NCI-H2196 (cell line): Measurements from ENCODE around the gene JAZF1.

Experiments
- DNase-seq: peaks from one replicate; lab custom pipeline; 2025; ENCODE audit not compliant: unreplicated experiment; lab: John Stamatoyannopoulos, UW

Gene JAZF1

DNA sequence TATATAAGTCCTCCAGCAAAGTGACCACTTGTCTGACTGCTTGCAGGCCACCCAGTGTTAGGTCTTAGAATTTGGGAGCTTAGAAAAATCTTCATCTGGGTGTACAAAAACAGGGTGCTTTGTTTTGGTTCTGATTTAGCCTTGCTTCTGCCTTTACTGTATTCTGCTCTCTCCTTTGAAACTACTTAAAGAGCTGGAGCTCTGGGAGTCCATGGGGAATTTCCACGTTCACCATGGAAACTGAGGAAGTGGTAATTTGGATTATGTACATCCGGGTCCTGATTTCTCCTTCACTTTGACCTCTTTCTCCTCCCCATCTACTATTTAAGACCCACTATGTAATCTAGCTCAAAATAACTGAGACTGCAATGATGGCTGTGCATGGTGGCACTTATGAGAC is 103.0 kb downstream of the JAZF1 start:
- DNase-seq, result no peak

DNA sequence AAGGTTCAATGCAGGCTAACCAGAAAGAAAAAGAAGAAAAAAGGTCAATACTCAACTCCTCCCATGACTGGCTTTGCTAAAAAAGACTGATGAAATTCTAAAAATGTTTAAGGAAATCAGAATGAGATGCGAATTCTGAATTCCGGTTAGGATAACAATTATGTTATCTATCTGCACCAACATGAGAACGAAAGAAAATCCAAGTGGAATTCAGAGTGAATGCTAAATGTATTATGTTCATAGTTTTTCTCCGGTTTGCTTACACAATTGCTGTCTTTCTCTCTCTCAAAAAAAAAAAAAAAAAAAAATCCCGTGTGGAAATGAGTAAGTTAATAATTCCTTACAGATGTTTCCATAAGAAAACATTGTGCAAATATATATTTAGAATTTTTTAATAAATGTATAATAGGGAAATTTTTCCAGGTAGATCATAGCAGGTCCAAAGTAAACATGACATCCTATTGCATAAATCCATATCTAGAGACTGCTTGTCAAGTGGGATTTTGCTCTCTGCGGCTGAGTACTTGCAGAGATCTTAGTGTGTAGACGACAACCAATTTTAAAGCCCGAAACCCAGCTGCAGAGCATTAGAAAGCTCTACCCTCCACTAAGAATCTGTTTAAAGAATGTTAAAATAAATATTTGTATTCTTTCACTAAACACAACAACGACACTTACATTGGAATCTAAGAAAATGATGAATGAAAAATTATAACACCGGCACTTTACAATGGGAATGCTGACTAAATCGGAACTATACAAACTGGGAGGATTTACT is 104.0 kb downstream of the JAZF1 start:
- no peak for DNase-seq

- no peak for DNase-seq
These were observed 104.8 kb downstream of the JAZF1 start for GRCh38 chr7:28075674-28076358.

DNA sequence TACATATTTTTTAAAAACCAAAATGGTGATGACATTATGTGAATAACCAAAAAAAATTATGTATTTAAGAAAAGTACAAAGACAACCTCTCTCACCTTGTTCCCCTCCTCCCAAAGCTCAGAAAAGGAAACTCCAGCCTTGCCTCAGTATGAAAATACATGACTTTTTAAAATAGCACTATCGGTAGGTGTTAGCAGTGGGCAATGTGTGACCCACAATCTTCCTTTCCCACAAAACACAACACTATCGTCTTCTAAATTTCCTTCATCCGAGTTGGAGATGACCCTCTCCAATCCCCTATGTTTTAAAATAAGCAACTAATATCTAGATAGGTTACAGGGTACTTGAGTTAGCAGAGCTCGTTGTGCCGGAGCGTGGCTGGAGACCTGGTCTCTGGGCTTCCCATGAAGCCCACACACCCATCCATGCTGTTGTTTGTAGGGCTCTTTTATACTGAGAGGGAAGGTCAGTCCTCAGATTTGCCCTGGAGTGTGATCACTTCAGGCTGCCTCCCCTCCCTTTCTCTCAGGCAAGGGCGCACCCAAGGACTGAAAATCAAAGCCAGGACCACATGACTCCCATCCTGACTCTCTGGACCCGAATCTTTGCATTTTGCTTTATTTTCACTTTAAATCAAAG is 107.6 kb downstream of the JAZF1 start:
- no peak for DNase-seq

- DNase-seq, result no peak
These were observed 109.0 kb downstream of the JAZF1 start for GRCh38 chr7:28071570-28071969.

DNA sequence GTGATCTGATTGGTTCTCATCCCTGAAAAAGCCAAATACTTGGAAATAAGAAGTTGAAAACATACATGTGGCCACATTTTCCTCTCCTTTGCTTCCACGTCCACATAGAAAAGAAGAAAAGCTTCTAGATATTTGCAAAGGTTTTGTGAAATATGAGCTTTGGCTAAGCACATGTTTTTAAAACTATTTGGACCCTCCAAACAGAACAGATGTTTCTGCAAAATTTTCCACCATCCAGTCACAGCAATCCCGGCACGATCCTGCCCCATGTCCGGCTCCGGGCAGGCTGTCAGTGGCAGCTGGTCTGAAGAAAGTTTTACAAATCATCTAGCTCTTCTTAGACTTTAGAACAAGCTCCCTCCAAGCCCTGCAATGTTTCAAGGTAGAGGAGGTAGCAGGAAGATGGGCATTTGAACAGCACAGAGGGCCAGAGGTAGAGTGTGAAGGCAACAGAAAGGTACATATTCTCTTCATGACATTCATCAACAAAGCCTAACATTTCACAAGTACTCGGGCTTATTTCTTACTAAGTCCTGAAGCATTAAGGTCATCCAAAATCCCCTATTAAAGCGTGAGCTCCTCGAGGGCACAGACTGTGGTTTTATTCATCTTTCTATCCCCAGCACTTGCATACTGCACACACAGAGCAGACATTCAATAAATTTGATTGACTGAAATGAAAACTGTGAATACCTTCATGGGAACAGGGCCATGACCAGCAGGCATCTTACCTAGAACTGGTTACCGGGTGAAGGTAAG is 110.1 kb downstream of the JAZF1 start:
- DNase-seq, result no peak

DNA sequence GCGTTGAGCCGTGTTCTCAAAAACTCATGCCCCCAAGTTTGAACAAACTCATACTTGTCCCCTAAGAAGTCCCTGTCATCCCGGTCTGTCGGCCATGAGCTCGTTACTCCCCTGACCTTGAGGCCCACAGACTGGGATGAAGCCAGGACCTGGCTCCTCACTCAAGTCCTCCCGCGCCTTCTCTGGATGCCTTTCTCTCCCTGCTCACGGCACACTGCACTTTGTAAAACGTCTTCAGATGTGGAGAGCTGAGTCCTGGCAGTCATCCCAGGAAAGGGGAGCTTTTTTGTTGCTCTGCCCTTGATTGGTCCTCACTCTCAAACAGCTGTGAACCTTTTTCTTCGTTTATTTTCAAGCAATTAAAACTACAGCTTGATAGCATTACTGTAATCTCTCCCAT is 110.8 kb downstream of the JAZF1 start:
- no peak for DNase-seq

DNA sequence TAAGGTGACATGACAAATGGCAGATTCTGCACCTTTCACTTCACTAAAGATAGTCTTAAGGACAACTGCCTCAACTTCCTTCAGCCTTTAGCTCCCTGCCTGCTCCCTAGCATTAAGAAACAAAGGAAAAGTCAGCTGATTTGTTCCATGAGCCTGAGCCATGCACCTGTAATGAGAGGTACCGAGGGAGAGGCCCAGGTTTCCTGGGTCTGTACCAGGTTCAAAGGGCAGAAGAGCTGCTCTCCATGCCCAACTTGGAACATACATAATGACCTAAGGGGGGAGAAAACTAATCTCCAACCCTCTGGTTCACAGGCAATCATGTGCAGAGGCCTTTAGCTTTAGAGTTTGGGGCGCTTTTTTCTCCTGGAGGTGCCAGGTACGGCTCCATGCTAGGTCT is 111.2 kb downstream of the JAZF1 start:
- DNase-seq, result no peak

DNA sequence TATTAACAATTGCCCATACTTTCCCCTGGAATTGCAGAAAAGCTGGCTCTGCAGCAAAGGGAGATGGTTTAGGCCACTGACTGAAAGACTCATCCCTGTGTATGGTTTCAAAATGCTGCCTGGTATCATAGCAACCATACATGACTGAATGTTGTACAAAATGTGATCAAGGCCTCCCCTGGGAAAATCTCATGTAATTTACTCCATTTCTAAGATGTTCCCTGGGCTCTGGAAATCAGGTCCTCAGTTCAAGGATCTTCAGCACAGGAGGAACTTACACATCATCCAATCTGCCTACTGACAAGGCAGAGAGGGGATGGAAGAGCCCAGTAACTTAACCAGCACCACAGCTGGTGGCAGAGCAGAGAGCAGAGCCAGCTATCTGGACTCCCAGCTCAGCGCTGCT is 111.8 kb downstream of the JAZF1 start:
- DNase-seq, result no peak

DNA sequence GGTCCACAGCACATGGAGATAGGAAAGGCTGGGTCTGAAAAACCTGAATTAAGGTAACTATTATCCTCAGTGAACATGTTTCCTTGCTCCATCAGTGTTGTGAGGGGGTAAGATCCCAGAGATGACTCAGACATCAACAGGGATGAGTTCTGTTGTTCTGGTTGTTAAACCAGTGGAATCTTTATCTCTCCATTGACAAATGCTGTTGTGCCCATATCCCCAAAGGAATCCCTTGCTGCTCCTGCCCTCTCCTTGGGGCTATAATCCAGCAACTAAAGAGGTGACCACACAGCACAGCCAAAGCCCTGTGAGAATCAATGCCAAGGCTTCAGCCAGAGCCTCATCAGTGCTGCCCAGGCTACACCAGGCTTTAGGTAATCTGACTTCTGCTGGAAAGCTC is 113.4 kb downstream of the JAZF1 start:
- DNase-seq, result no peak

GRCh38 chr7:28065721-28066285 is 114.8 kb downstream of the JAZF1 start:
- DNase-seq, result no peak

DNA sequence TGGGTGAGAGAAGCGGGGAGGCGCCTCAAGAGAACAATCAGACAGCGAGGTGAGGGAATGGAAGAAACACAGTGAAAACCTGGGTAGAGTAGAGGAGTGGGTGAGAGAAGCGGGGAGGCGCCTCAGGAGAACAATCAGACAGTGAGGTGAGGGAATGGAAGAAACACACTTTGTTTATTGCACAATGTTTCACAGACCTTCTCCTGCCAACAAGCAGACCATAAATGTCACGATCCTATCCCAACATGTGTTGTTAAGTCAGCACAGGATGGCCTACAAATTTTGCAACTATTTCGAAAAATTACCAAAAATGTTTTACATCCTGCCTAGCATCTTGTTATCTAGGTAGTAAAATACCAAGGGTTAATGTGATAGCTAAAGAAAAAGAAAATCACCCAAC is 115.3 kb downstream of the JAZF1 start:
- no peak for DNase-seq

DNA sequence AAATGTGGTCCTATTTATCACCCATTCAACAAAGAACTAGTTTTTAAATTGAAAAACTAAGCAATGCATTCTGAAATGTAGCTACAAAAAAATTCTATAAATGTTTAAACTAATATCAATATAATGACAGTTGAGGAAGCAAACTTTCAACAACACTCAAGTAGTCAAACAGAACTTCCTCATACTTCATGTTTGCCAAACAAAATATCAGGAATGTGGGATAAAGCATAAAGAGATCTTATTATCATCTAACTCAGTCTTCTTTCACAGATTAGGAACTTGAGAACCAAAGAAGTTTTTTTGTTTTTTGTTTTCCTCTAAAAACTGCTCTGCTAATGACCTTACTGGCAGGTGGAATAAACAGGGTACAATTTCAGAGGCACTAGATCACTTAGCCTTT is 116.2 kb downstream of the JAZF1 start:
- DNase-seq, result no peak

GRCh38 chr7:28062197-28062991 is 118.2 kb downstream of the JAZF1 start:
- peak; percentile 49 for DNase-seq

- no peak for DNase-seq
These were observed 118.8 kb downstream of the JAZF1 start for GRCh38 chr7:28061824-28062196.

DNA sequence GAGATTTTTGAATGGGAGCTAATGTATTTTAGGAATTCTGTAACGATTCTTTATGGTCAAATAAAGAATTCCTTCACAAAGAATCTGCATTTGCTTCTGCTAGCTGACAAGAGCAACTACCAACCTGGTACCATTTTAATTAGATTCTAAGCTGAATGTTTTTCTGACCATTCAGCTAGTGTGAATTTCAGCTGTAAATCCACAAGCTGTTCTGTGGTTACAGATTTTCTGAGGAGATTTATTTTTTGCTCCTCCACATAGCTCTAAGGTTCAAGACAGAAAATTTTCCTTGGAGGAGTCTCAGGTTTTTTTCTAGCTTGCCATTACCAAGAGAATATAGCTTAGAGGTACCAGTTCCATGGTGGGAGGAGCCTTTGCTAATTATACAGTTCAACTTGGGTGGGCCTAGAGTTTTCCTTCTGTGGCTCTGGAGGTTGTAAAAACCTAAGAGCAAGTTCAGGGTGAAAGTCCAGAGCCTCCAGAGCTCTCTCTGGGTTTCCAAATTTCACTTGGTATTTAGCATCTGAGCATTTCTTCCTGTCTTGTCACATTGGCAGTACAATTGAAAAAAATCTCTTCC is 120.1 kb downstream of the JAZF1 start:
- DNase-seq, result no peak

DNA sequence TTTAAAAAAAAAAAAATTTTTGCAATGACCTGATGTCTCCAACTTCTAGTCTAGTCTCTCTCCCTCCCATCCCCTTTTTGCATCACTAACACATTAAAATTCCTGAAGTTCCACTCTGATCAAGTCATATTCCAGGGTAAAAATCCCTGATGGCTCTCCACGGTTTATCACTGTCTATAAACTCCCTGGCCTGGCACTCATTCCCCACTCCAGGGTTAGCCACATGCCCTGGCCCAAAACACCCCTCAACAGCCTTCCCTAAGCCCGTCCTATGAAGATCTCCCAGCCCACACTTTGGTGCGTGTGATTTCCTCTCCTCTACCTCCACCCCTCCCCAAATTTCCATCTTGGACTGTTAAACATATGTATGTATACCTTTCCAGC is 125.4 kb downstream of the JAZF1 start:
- DNase-seq, result no peak

GRCh38 chr7:28054531-28055160 is 125.9 kb downstream of the JAZF1 start:
- no peak for DNase-seq

- no peak for DNase-seq
These were observed 127.7 kb downstream of the JAZF1 start for GRCh38 chr7:28052933-28053332.

GRCh38 chr7:28048694-28049093 is 131.9 kb downstream of the JAZF1 start:
- DNase-seq, result no peak
